Suprapubic skin (tissue), 4 donors: ENCODE measurements around the gene KCNJ1. TPM values are rescaled to one million over a fixed set of nuclear protein-coding genes. Genes with fewer than 3 reads are reported as not detected.

Experiments used
- DNase-seq, 2 donors: peaks; one replicate each; pipeline ENCODE4 v3.0.0-alpha.2; 2019; ENCODE audit warnings: low spot score in 2 of 2
- H3K27ac ChIP-seq: fragments of 200-600 bp; sonication (generic); one replicate; pipeline ENCODE4 v1.5.1; 2019
- H3K27me3 ChIP-seq: fragments of 200-600 bp; sonication (generic); one replicate; pipeline ENCODE4 v1.5.1; 2019
- H3K36me3 ChIP-seq: fragments of 200-600 bp; sonication (generic); one replicate; pipeline ENCODE4 v1.5.1; 2019
- H3K4me1 ChIP-seq: fragments of 200-600 bp; sonication (generic); one replicate; pipeline ENCODE4 v1.5.1; 2019
- H3K4me3 ChIP-seq: fragments of 200-600 bp; sonication (generic); one replicate; pipeline ENCODE4 v1.5.1; 2019; ENCODE audit warnings: mild to moderate bottlenecking
- H3K9me3 ChIP-seq: fragments of 200-600 bp; sonication (generic); one replicate; pipeline ENCODE4 v1.5.1; 2019
- EP300 ChIP-seq: sonication (generic); formaldehyde crosslinking; IDR thresholded peaks from one replicate; pipeline ENCODE4 v1.6.1; 2017; ENCODE audit warnings: antibody characterized with exemption
- POLR2A ChIP-seq, 2 donors: fragments of 450-650 bp; IDR thresholded peaks; one replicate each; pipeline ENCODE4 v1.6.1; 2017; ENCODE audit warnings: antibody characterized with exemption in 2 of 2, mild to moderate bottlenecking in 2 of 2, moderate library complexity in 2 of 2
- POLR2AphosphoS5 ChIP-seq, 3 donors: sonication (generic); formaldehyde crosslinking; IDR thresholded peaks; one replicate each; pipeline ENCODE4 v1.6.1; 2017; ENCODE audit warnings: antibody characterized with exemption in 3 of 3
- WGBS: methylation state at CpG from one replicate; pipeline ENCODE4 v1.1.5; 2018; 5-methylcytosine and 5-hydroxymethylcytosine counted together
- total RNA-seq, 4 donors: library from RNA; depleted of rRNA; stranded (reverse); fragments of >200 nt; gene quantifications; one replicate each; pipeline ENCODE4 v1.1.0, GENCODE V29; 2016
- TF ChIP-seq, protein P1 (sequence below), 2 donors: fragments of 200-600 bp in 1 of 2; fragments of 450-650 bp in 1 of 2; sonication (generic) in 1 of 2; IDR thresholded peaks; one replicate each; pipeline ENCODE4 v1.5.1; 2016 to 2019; ENCODE audit warnings: antibody characterized with exemption in 2 of 2, mild to moderate bottlenecking in 1 of 2, moderate library complexity in 1 of 2

Gene KCNJ1
- total RNA-seq, 4 donors from 2014 or later: 0.18 to 3.0 TPM; not detected in 2

DNA sequence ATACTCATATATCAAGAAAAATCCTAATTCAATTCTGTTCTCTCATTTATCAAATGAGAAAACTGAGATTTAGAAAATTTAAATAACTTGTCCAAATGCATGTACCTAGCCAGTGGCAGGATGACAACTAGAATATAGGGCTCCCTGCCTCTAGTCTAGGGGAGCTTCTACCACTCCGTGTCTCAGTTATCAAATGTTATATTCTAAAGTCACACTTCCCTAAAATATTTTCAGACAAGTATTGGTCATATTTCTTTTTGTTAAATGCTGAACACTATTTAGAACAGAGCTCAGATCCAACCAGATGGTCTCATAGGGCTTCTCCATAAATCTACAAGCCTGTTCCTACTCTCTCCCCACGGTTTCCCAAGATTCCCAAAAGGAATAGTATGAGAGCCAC, 26.3 kb downstream of the KCNJ1 start:
- WGBS: 60% methylated on average over 2 of the region's 2 CpGs
- no peaks in the 10 kb centered on the region for H3K27me3 ChIP-seq
- H3K27ac ChIP-seq: no peak overlapping the region
- TF ChIP-seq, protein P1, sequence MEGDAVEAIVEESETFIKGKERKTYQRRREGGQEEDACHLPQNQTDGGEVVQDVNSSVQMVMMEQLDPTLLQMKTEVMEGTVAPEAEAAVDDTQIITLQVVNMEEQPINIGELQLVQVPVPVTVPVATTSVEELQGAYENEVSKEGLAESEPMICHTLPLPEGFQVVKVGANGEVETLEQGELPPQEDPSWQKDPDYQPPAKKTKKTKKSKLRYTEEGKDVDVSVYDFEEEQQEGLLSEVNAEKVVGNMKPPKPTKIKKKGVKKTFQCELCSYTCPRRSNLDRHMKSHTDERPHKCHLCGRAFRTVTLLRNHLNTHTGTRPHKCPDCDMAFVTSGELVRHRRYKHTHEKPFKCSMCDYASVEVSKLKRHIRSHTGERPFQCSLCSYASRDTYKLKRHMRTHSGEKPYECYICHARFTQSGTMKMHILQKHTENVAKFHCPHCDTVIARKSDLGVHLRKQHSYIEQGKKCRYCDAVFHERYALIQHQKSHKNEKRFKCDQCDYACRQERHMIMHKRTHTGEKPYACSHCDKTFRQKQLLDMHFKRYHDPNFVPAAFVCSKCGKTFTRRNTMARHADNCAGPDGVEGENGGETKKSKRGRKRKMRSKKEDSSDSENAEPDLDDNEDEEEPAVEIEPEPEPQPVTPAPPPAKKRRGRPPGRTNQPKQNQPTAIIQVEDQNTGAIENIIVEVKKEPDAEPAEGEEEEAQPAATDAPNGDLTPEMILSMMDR (IDR thresholded peaks at IDR 0.05): no peak
- TF ChIP-seq EP300: no peak
- TF ChIP-seq POLR2A (IDR thresholded peaks at IDR 0.05): no peak
- TF ChIP-seq POLR2AphosphoS5 (IDR thresholded peaks at IDR 0.05): no peak
- DNase-seq: no peak
- H3K4me3 ChIP-seq: no peak overlapping the region
- H3K9me3 ChIP-seq: no peaks in the 10 kb centered on the region
- H3K36me3 ChIP-seq: no peaks in the 10 kb centered on the region
- no peaks in the 10 kb centered on the region for H3K4me1 ChIP-seq

DNA sequence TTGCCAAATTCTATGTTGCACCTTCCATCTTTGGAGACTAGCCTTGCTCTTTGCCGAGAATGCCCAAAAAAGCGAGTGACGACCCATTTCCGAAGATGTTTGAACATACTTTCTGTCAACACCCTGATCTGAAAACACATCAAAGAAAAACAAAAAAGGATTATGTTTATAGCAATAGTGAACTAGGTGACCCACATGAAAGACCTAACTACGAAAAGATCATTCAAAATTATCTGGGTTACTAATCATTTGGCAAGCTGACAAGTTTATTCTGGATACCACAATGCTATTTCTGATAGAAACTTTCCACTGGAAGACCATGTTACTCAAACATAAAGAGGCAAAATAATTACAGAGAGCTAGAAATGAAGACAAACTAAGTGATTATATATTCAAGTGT, 27.0 kb downstream of the KCNJ1 start:
- Histone ChIP-seq H3K27ac (no peak overlapping the region), H3K4me3 (no peak overlapping the region), H3K4me1 (no peaks in the 10 kb centered on the region), H3K9me3 (no peaks in the 10 kb centered on the region), H3K27me3 (no peaks in the 10 kb centered on the region), H3K36me3 (no peaks in the 10 kb centered on the region)
- WGBS: 77% methylated on average over 5 of the region's 5 CpGs
- no peak for DNase-seq
- TF ChIP-seq EP300: no peak
- TF ChIP-seq, protein P1 (IDR thresholded peaks at IDR 0.05): no peak
- TF ChIP-seq POLR2AphosphoS5 (IDR thresholded peaks at IDR 0.05): no peak
- TF ChIP-seq POLR2A (IDR thresholded peaks at IDR 0.05): no peak

DNA sequence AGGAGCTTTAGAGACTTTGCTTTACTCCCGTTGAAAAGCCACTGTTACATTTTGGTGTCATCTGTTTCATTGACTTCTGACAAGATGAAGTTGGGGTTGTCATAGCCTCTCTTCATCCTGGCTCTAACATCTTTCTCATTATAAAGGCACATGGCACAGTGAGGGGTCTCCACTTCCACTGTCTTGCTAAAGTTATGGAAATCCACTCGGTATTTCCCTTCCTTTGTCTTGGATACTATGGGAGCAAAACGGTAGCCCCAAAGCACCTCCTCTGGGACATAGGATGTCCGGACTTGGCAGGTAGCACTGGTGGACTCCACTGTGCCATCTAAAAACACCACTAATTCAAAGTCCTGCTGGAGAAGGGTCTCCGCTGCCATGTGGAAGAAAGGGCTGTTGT, 28.0 kb downstream of the KCNJ1 start:
- Histone ChIP-seq H3K4me3 (no peak overlapping the region), H3K36me3 (no peaks in the 10 kb centered on the region), H3K9me3 (no peaks in the 10 kb centered on the region), H3K27ac (no peak overlapping the region), H3K27me3 (no peaks in the 10 kb centered on the region), H3K4me1 (no peaks in the 10 kb centered on the region)
- WGBS: 83% methylated on average over 5 of the region's 5 CpGs
- no peak for DNase-seq
- no peak for TF ChIP-seq EP300
- no peak for TF ChIP-seq POLR2AphosphoS5 (IDR thresholded peaks at IDR 0.05)
- TF ChIP-seq POLR2A (IDR thresholded peaks at IDR 0.05): no peak
- TF ChIP-seq, protein P1 (IDR thresholded peaks at IDR 0.05): no peak

DNA sequence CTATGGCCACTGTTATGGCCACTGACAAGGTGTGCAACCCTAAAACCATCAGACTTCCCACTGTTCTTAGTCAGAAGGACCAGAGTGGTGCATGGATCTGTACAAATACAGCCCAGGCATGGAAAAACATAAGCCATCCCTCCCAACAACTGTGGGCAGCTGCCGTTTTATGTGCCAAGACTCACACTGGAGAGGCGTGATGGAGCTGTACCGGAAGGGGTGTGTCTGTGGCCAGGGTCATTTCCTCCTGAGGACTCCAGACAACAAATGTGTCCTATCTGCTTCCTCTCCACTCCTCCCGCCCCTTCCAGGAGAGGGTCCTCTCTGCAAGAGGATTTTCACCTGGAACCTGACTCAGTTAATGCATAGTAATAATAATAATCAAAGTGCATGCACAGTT, 29.5 kb downstream of the KCNJ1 start:
- 79% methylated on average over 4 of the region's 4 CpGs for WGBS
- H3K27ac ChIP-seq: no peak overlapping the region

DNA sequence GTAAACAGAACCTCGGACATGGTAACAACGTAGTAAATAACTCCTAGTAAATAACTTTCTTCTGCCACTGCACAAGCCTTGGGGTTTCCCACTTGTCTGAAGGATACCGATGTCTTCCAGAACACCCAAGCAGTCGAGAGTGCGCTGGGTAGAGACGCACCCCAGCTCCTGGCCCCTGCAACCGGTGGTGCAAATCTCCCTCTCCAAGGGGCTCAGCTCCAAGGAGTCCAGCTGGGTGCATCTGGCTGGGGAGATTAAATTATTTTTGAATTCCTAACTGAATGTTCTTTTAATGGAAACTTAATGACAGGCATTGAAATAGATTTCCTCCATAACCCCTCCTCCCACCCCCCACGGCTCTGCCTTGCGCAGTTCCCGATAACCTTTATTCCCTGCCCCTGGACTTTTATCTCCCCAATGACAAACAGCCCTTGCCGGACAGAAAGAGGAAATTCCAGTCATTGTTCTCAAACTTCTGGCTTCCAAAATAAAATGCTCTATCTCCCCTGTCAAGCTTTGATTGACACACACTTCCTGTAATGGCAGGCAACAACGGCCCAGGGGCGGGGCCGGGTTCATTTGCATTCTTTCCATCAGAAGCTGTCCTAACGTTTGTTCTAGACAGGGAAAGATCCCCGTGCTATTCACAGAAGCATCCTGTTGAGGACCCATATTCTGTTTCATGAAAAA, 31.2 kb downstream of the KCNJ1 start:
- H3K27me3 ChIP-seq: peaks cover 5% of the 10 kb centered on the region
- 27% methylated on average over 16 of the region's 16 CpGs for WGBS
- no peaks in the 10 kb centered on the region for H3K36me3 ChIP-seq
- H3K4me3 ChIP-seq: no peak overlapping the region
- peaks cover 1% of the 10 kb centered on the region for H3K4me1 ChIP-seq
- H3K27ac ChIP-seq: no peak overlapping the region
- no peaks in the 10 kb centered on the region for H3K9me3 ChIP-seq
- TF ChIP-seq, protein P1 (IDR thresholded peaks at IDR 0.05): no peak
- TF ChIP-seq POLR2A (IDR thresholded peaks at IDR 0.05) (no peak), POLR2AphosphoS5 (IDR thresholded peaks at IDR 0.05) (no peak), EP300 (no peak)
- DNase-seq: no peak

More for the DNA sequence above, 29.5 kb downstream of the KCNJ1 start:
- Histone ChIP-seq H3K36me3 (no peaks in the 10 kb centered on the region), H3K9me3 (no peaks in the 10 kb centered on the region), H3K4me1 (no peaks in the 10 kb centered on the region), H3K4me3 (no peak overlapping the region), H3K27me3 (peaks cover 5% of the 10 kb centered on the region)
- DNase-seq: no peak
- TF ChIP-seq POLR2AphosphoS5 (IDR thresholded peaks at IDR 0.05) (no peak), POLR2A (IDR thresholded peaks at IDR 0.05) (no peak), EP300 (no peak)
- TF ChIP-seq, protein P1 (IDR thresholded peaks at IDR 0.05): no peak
